ENCODE data around the gene PLEKHG4B.

Gene PLEKHG4B

GRCh38 chr5:189976-190365, 98.0 kb downstream of the PLEKHG4B start:
- no peaks in the 10 kb centered on the region for H3K9me3 Mint-ChIP-seq
- H3K27me3 Mint-ChIP-seq (ENCODE audit: low read depth): peaks cover 6% of the 10 kb centered on the region
- peak overlapping the region in 1 of 3 experiments; percentile 59 for H3K27ac Mint-ChIP-seq
- peaks cover 25% of the 10 kb centered on the region for H3K4me1 Mint-ChIP-seq
- no peaks in the 10 kb centered on the region for H3K36me3 Mint-ChIP-seq (ENCODE audit: low read depth)
- H3K4me3 Mint-ChIP-seq: peak overlapping the region in 1 of 3 experiments; percentile 5
- TF ChIP-seq CTCF (IDR thresholded peaks at IDR 0.05; ENCODE audit: unreplicated experiment in 3 of 3): no peak

- Mint-ChIP-seq H3K9me3 (no peaks in the 10 kb centered on the region), H3K4me3 (peak overlapping the region in 1 of 3 experiments; percentile 5), H3K27me3 (ENCODE audit: low read depth) (peaks cover 6% of the 10 kb centered on the region), H3K27ac (peak overlapping the region in 1 of 3 experiments; percentile 59), H3K4me1 (peaks cover 27% of the 10 kb centered on the region), H3K36me3 (ENCODE audit: low read depth) (no peaks in the 10 kb centered on the region)
- no peak for TF ChIP-seq CTCF (IDR thresholded peaks at IDR 0.05; ENCODE audit: unreplicated experiment in 3 of 3)
Measured at GRCh38 chr5:190366-191035, 98.5 kb downstream of the PLEKHG4B start.

- H3K4me3 Mint-ChIP-seq: peak within 1 kb of the TSS in 2 of 3 experiments; percentile 5 to 72
- peak within 1 kb of the TSS in 1 of 3 experiments; percentile 59 for H3K27ac Mint-ChIP-seq
- peaks cover 28% of the 10 kb centered on the region for H3K4me1 Mint-ChIP-seq
- H3K36me3 Mint-ChIP-seq (ENCODE audit: low read depth): no peaks in the 10 kb centered on the region
- H3K27me3 Mint-ChIP-seq (ENCODE audit: low read depth): peaks cover 6% of the 10 kb centered on the region
- TF ChIP-seq CTCF (IDR thresholded peaks at IDR 0.05; ENCODE audit: unreplicated experiment in 3 of 3): no peak
- H3K9me3 Mint-ChIP-seq: no peaks in the 10 kb centered on the region
Measured at GRCh38 chr5:191036-191948, 99.3 kb downstream of the PLEKHG4B start, which contains the start of gene LRRC14B. TSS of gene LRRC14B (plus strand) at chr5:191495. CDS start at chr5:191539, 44 bp downstream.

GRCh38 chr5:191949-192690, 100.2 kb downstream of the PLEKHG4B start:
- peaks cover 6% of the 10 kb centered on the region for H3K27me3 Mint-ChIP-seq (ENCODE audit: low read depth)
- H3K4me3 Mint-ChIP-seq: peak overlapping the region in 2 of 3 experiments; percentile 4 to 72
- H3K36me3 Mint-ChIP-seq (ENCODE audit: low read depth): no peaks in the 10 kb centered on the region
- H3K27ac Mint-ChIP-seq: no peak overlapping the region
- no peaks in the 10 kb centered on the region for H3K9me3 Mint-ChIP-seq
- no peak for TF ChIP-seq CTCF (IDR thresholded peaks at IDR 0.05; ENCODE audit: unreplicated experiment in 3 of 3)
- peaks cover 33% of the 10 kb centered on the region for H3K4me1 Mint-ChIP-seq

GRCh38 chr5:192691-192969, 100.7 kb downstream of the PLEKHG4B start:
- TF ChIP-seq CTCF (IDR thresholded peaks at IDR 0.05; ENCODE audit: unreplicated experiment in 3 of 3): no peak
- Mint-ChIP-seq H3K4me1 (peaks cover 36% of the 10 kb centered on the region), H3K36me3 (ENCODE audit: low read depth) (no peaks in the 10 kb centered on the region), H3K9me3 (no peaks in the 10 kb centered on the region), H3K4me3 (peak overlapping the region in 2 of 3 experiments; percentile 4 to 72), H3K27ac (no peak overlapping the region), H3K27me3 (ENCODE audit: low read depth) (peaks cover 6% of the 10 kb centered on the region)
